HUES6 (cell line): ENCODE results near the gene VTI1A.

Experiments
- H3K27ac ChIP-seq: 2 replicates; pipeline ENCODE4 v1.7.0; 2013; ENCODE audit warnings: low read depth, mild to moderate bottlenecking, low read length, inconsistent platforms
- H3K27me3 ChIP-seq: 2 replicates; pipeline ENCODE4 v1.6.1; 2013; ENCODE audit warnings: low read length; ENCODE audit not compliant: control insufficient read depth, insufficient read depth
- H3K36me3 ChIP-seq: 2 replicates; pipeline ENCODE4 v1.6.1; 2013; ENCODE audit warnings: low read length; ENCODE audit not compliant: control insufficient read depth, insufficient read depth
- H3K4me1 ChIP-seq: 2 replicates; pipeline ENCODE4 v1.6.1; 2013; ENCODE audit warnings: low read length; ENCODE audit not compliant: control insufficient read depth, insufficient read depth
- H3K4me3 ChIP-seq: 2 replicates; pipeline ENCODE4 v1.5.1; 2013; ENCODE audit warnings: low read depth, low read length
- H3K9ac ChIP-seq: one replicate; pipeline ENCODE4 v1.6.1; 2013; ENCODE audit warnings: mild to moderate bottlenecking, low read length
- H3K9me3 ChIP-seq: 2 replicates; pipeline ENCODE4 v1.6.1; 2013; ENCODE audit warnings: low read depth, low read length; ENCODE audit not compliant: control insufficient read depth, insufficient read depth

VTI1A gene

GRCh38 chr10:112546474-112546873 is 99.5 kb downstream of the VTI1A start:
- H3K27ac ChIP-seq = no peak overlapping the region
- H3K9me3 ChIP-seq = no peaks in the 10 kb centered on the region
- H3K9ac ChIP-seq = no peak overlapping the region
- H3K4me3 ChIP-seq = no peak overlapping the region
- H3K27me3 ChIP-seq = no peaks in the 10 kb centered on the region
- no peaks in the 10 kb centered on the region for H3K4me1 ChIP-seq
- H3K36me3 ChIP-seq = 0 out of 2 replicates have a peak, but pooled peaks cover 3% of the 10 kb centered on the region

DNA sequence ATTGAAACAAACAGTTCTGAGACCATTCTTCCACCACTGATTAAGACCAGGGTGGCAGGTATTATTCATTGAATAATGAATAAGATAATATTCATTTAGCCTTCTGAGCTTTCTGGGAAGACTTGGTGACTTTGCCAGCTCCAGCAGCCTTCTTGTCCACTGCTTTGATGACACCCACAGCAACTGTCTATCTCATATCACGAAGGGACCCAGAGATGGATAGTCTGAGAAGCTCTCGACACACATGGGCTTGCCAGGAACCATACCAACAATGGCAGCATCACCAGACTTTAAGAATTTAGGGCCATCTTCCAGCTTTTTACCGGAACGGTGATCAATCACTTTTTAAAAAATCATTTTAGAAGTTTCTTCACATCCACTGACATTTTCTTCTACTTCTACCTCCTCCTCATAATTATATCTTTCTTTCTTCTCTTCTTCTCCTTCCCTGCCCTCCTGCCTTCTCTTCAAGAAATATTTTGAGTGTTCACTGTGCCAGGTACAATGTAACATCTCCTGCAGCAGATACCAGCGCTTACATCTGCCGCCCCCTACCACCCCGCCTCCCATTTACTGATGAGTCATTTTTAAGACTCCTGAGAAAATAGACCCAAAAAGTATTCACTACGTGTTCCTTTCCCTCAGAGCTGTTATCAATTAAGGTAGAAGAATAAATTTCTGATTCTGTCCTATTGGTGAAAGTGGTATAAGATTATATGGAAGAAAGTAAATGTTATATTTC is 101.7 kb downstream of the VTI1A start:
- Histone ChIP-seq H3K36me3 (no peaks in the 10 kb centered on the region), H3K9me3 (no peaks in the 10 kb centered on the region), H3K4me3 (no peak overlapping the region), H3K27me3 (no peaks in the 10 kb centered on the region), H3K4me1 (no peaks in the 10 kb centered on the region), H3K9ac (no peak overlapping the region), H3K27ac (no peak overlapping the region)

GRCh38 chr10:112552593-112553110 is 105.6 kb downstream of the VTI1A start:
- H3K9ac ChIP-seq = no peak overlapping the region
- H3K4me1 ChIP-seq = no peaks in the 10 kb centered on the region
- no peaks in the 10 kb centered on the region for H3K9me3 ChIP-seq
- H3K36me3 ChIP-seq = no peaks in the 10 kb centered on the region
- no peak overlapping the region for H3K4me3 ChIP-seq
- no peak overlapping the region for H3K27ac ChIP-seq
- H3K27me3 ChIP-seq = no peaks in the 10 kb centered on the region

- Histone ChIP-seq H3K36me3 (no peaks in the 10 kb centered on the region), H3K27me3 (no peaks in the 10 kb centered on the region), H3K9ac (no peak overlapping the region), H3K9me3 (no peaks in the 10 kb centered on the region), H3K27ac (no peak overlapping the region), H3K4me1 (no peaks in the 10 kb centered on the region), H3K4me3 (no peak overlapping the region)
These were observed 106.3 kb downstream of the VTI1A start for GRCh38 chr10:112553315-112553714.

- no peaks in the 10 kb centered on the region for H3K4me1 ChIP-seq
- H3K27ac ChIP-seq = no peak overlapping the region
- H3K4me3 ChIP-seq = no peak overlapping the region
- H3K36me3 ChIP-seq = no peaks in the 10 kb centered on the region
- H3K9me3 ChIP-seq = no peaks in the 10 kb centered on the region
- no peak overlapping the region for H3K9ac ChIP-seq
- H3K27me3 ChIP-seq = no peaks in the 10 kb centered on the region
These were observed 107.2 kb downstream of the VTI1A start for GRCh38 chr10:112554263-112554662.

- H3K27me3 ChIP-seq = no peaks in the 10 kb centered on the region
- H3K27ac ChIP-seq = no peak overlapping the region
- H3K4me3 ChIP-seq = no peak overlapping the region
- H3K9ac ChIP-seq = no peak overlapping the region
- no peaks in the 10 kb centered on the region for H3K9me3 ChIP-seq
- H3K36me3 ChIP-seq = no peaks in the 10 kb centered on the region
- 0 out of 2 replicates have a peak, but pooled peaks cover 3% of the 10 kb centered on the region for H3K4me1 ChIP-seq
These were observed 110.2 kb downstream of the VTI1A start for GRCh38 chr10:112557197-112557596.

- H3K4me1 ChIP-seq = peaks cover 13% of the 10 kb centered on the region
- H3K9ac ChIP-seq = no peak overlapping the region
- no peak overlapping the region for H3K27ac ChIP-seq
- H3K4me3 ChIP-seq = no peak overlapping the region
- no peaks in the 10 kb centered on the region for H3K36me3 ChIP-seq
- H3K27me3 ChIP-seq = no peaks in the 10 kb centered on the region
- no peaks in the 10 kb centered on the region for H3K9me3 ChIP-seq
These were observed 111.6 kb downstream of the VTI1A start for GRCh38 chr10:112558476-112559142.

GRCh38 chr10:112559349-112559748 is 112.3 kb downstream of the VTI1A start:
- H3K27ac ChIP-seq = no peak overlapping the region
- H3K9ac ChIP-seq = no peak overlapping the region
- no peaks in the 10 kb centered on the region for H3K9me3 ChIP-seq

GRCh38 chr10:112562122-112562521 is 115.1 kb downstream of the VTI1A start:
- H3K27ac ChIP-seq = no peak overlapping the region
- peaks cover 14% of the 10 kb centered on the region for H3K4me1 ChIP-seq
- no peak overlapping the region for H3K9ac ChIP-seq
- no peaks in the 10 kb centered on the region for H3K27me3 ChIP-seq
- H3K36me3 ChIP-seq = no peaks in the 10 kb centered on the region
- no peaks in the 10 kb centered on the region for H3K9me3 ChIP-seq
- no peak overlapping the region for H3K4me3 ChIP-seq

More at GRCh38 chr10:112559349-112559748, 112.3 kb downstream of the VTI1A start:
- Histone ChIP-seq H3K27me3 (no peaks in the 10 kb centered on the region), H3K4me3 (no peak overlapping the region), H3K4me1 (peaks cover 14% of the 10 kb centered on the region), H3K36me3 (no peaks in the 10 kb centered on the region)

GRCh38 chr10:112562809-112563663 is 116.0 kb downstream of the VTI1A start:
- Histone ChIP-seq H3K27ac (no peak overlapping the region), H3K36me3 (no peaks in the 10 kb centered on the region), H3K27me3 (no peaks in the 10 kb centered on the region)

More at GRCh38 chr10:112562809-112563663, 116.0 kb downstream of the VTI1A start:
- no peak overlapping the region for H3K9ac ChIP-seq
- no peaks in the 10 kb centered on the region for H3K9me3 ChIP-seq
- no peak overlapping the region for H3K4me3 ChIP-seq
- peaks cover 14% of the 10 kb centered on the region for H3K4me1 ChIP-seq
